Gastroesophageal sphincter (tissue), 4 donors: ENCODE results near the gene C18orf32. TPM values are rescaled to one million over a fixed set of nuclear protein-coding genes. Genes with fewer than 3 reads are reported as not detected.
"Not testable (repeated sequence)": the region's sequence is repeated elsewhere in the genome, so short reads cannot be mapped to it uniquely, and the experiment has no call there.

Experiments
- ATAC-seq: fragments of 150-250 bp; one replicate; pipeline ENCODE4 v1.9.1; 2016; ENCODE audit warnings: mild to moderate bottlenecking, moderate library complexity
- H3K27ac ChIP-seq, 4 donors: fragments of 200-600 bp; sonication (generic) in 3 of 4; 1 replicate in 3 of 4; 2 replicates in 1 of 4; pipeline ENCODE4 v1.5.1; 2016 to 2019
- H3K27me3 ChIP-seq: fragments of 200-600 bp; sonication (generic); one replicate; pipeline ENCODE4 v1.5.1; 2019
- H3K36me3 ChIP-seq, 2 donors: fragments of 200-600 bp; sonication (generic); one replicate each; pipeline ENCODE4 v1.5.1; 2019; ENCODE audit warnings: control low read depth in 1 of 2
- H3K4me1 ChIP-seq, 3 donors: fragments of 200-600 bp; sonication (generic); 1 replicate in 2 of 3; 2 replicates in 1 of 3; pipeline ENCODE4 v1.5.1; 2016 to 2019; ENCODE audit warnings: control low read depth in 2 of 3
- H3K4me3 ChIP-seq, 2 donors: fragments of 200-600 bp; sonication (generic); one replicate each; pipeline ENCODE4 v1.5.1; 2019; ENCODE audit warnings: mild to moderate bottlenecking in 1 of 2, moderate library complexity in 1 of 2
- H3K9me3 ChIP-seq, 3 donors: fragments of 200-600 bp; sonication (generic); one replicate each; pipeline ENCODE4 v1.5.1; 2017 to 2019; ENCODE audit warnings: control low read depth in 2 of 3
- EP300 ChIP-seq: sonication (generic); formaldehyde crosslinking; IDR thresholded peaks from one replicate; pipeline ENCODE4 v1.6.1; 2017; ENCODE audit warnings: antibody characterized with exemption, mild to moderate bottlenecking
- POLR2A ChIP-seq, 2 donors: fragments of 450-650 bp; IDR thresholded peaks; one replicate each; pipeline ENCODE4 v1.6.1; 2017; ENCODE audit warnings: antibody characterized with exemption in 2 of 2, mild to moderate bottlenecking in 2 of 2, moderate library complexity in 1 of 2
- POLR2AphosphoS5 ChIP-seq: sonication (generic); formaldehyde crosslinking; IDR thresholded peaks from one replicate; pipeline ENCODE4 v1.6.1; 2017; ENCODE audit warnings: antibody characterized with exemption
- WGBS, 2 donors: methylation state at CpG; one replicate each; pipeline ENCODE4 v1.1.5; 2018; ENCODE audit warnings: low coverage in 1 of 2; 5-methylcytosine and 5-hydroxymethylcytosine counted together
- total RNA-seq, 4 donors: library from RNA; depleted of rRNA; stranded (reverse); fragments of >200 nt; gene quantifications; one replicate each; pipeline ENCODE4 v1.1.0, GENCODE V29; 2016
- TF ChIP-seq, protein P1 (sequence below), 4 experiments: fragments of 200-600 bp in 2 of 4; fragments of 450-650 bp in 2 of 4; sonication (generic) in 1 of 4; IDR thresholded peaks; one replicate each; pipeline ENCODE4 v1.5.1; 2017 to 2019; ENCODE audit warnings: antibody characterized with exemption in 4 of 4, mild to moderate bottlenecking in 2 of 4, moderate library complexity in 2 of 4

Gene C18orf32
- total RNA-seq, 4 donors from 2014 or later, result 38.9 to 64.0 (median 48.2) TPM

DNA sequence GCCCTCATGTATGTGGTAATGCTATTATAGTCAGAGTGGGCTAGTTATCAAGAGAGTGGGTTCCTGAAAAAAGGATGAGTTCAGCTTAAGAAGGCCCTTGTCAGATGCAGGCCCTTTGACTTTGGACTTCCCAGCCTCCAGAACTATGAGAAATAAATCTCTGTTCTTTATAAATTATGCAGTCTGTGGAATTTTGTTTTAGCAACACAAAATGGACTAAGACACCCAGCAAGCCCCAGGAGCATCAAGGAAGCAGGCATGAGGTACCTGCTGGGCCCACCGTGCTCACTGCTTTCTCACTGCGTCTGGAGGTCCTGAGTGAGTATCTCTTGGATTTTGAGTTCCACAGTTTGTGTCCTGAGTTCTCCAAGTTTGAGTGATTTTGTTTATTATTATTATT, 38.9 kb upstream of the C18orf32 start:
- no peaks in the 10 kb centered on the region for H3K4me1 ChIP-seq
- H3K4me3 ChIP-seq, result no peak overlapping the region
- H3K36me3 ChIP-seq, result no peaks in the 10 kb centered on the region
- H3K27ac ChIP-seq, result no peak overlapping the region
- TF ChIP-seq, protein P1, sequence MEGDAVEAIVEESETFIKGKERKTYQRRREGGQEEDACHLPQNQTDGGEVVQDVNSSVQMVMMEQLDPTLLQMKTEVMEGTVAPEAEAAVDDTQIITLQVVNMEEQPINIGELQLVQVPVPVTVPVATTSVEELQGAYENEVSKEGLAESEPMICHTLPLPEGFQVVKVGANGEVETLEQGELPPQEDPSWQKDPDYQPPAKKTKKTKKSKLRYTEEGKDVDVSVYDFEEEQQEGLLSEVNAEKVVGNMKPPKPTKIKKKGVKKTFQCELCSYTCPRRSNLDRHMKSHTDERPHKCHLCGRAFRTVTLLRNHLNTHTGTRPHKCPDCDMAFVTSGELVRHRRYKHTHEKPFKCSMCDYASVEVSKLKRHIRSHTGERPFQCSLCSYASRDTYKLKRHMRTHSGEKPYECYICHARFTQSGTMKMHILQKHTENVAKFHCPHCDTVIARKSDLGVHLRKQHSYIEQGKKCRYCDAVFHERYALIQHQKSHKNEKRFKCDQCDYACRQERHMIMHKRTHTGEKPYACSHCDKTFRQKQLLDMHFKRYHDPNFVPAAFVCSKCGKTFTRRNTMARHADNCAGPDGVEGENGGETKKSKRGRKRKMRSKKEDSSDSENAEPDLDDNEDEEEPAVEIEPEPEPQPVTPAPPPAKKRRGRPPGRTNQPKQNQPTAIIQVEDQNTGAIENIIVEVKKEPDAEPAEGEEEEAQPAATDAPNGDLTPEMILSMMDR (IDR thresholded peaks at IDR 0.05), result no peak
- TF ChIP-seq EP300 (no peak), POLR2AphosphoS5 (no peak), POLR2A (IDR thresholded peaks at IDR 0.05) (no peak)
- 94 to 100% methylated on average over 2 of the region's 2 CpGs for WGBS, 2 donors
- H3K27me3 ChIP-seq, result no peaks in the 10 kb centered on the region
- no peaks in the 10 kb centered on the region for H3K9me3 ChIP-seq
- ATAC-seq, result no peak

DNA sequence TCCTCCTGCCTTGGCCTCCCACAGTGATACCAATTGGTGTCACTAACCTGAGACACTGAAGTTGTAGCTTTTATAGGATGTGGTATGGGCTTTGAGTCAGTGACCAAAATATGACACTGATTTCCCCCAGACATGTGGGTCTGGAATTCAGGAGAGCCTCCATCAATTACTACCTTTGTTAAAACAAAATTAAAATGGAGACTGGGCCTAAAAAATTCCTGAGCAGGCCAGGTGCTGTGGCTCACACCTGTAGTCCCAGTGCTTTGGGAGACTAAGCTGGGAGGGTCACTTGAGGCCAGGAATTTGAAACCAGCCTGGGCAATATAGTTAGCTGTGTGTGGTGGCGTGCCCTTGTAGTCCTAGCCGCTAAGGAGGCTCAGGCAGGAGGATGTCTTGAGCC, 37.9 kb upstream of the C18orf32 start:
- Histone ChIP-seq H3K9me3 (no peaks in the 10 kb centered on the region), H3K27me3 (no peaks in the 10 kb centered on the region), H3K4me1 (no peaks in the 10 kb centered on the region), H3K4me3 (no peak overlapping the region), H3K27ac (no peak overlapping the region), H3K36me3 (no peaks in the 10 kb centered on the region)
- WGBS, 2 donors, result 81 to 100% methylated on average over 1 to 2 of the region's 2 CpGs
- ATAC-seq, result no peak
- TF ChIP-seq EP300, result no peak
- TF ChIP-seq, protein P1 (IDR thresholded peaks at IDR 0.05), result no peak
- no peak for TF ChIP-seq POLR2A (IDR thresholded peaks at IDR 0.05)
- TF ChIP-seq POLR2AphosphoS5, result no peak

DNA sequence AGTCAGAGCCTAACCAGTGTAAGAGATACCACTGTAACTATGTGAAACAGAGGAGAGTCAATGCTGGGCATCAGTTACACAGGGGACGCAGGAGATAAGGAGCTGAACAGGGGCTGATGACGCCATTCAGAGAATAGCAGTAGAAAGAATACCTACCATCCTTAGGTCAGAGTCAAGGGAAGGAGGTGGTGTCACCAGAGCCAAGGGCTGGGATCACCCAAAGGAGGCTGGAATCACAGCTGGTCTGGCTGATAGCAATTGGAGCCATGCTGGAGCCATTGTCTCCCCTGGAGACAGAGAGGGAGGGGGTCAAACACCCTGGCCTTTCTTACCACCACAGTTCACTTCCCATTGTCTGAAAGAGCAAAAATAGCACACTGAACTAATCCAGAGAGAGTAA, 37.3 kb upstream of the C18orf32 start:
- no peaks in the 10 kb centered on the region for H3K36me3 ChIP-seq
- H3K4me1 ChIP-seq, result no peaks in the 10 kb centered on the region
- H3K27me3 ChIP-seq, result no peaks in the 10 kb centered on the region
- no peak for ATAC-seq
- no peaks in the 10 kb centered on the region for H3K9me3 ChIP-seq
- no peak overlapping the region for H3K27ac ChIP-seq
- 90 to 100% methylated on average over 2 of the region's 2 CpGs for WGBS, 2 donors
- no peak overlapping the region for H3K4me3 ChIP-seq
- TF ChIP-seq, protein P1 (IDR thresholded peaks at IDR 0.05), result no peak
- TF ChIP-seq POLR2A (IDR thresholded peaks at IDR 0.05), result no peak
- no peak for TF ChIP-seq POLR2AphosphoS5
- no peak for TF ChIP-seq EP300

GRCh38 chr18:49523580-49524093, 36.6 kb upstream of the C18orf32 start:
- H3K27ac ChIP-seq, H3K27me3 ChIP-seq, H3K36me3 ChIP-seq, H3K9me3 ChIP-seq, H3K4me3 ChIP-seq, ATAC-seq, H3K4me1 ChIP-seq: not testable (repeated sequence)
- 94 to 95% methylated on average over 7 of the region's 7 CpGs for WGBS, 2 donors

DNA sequence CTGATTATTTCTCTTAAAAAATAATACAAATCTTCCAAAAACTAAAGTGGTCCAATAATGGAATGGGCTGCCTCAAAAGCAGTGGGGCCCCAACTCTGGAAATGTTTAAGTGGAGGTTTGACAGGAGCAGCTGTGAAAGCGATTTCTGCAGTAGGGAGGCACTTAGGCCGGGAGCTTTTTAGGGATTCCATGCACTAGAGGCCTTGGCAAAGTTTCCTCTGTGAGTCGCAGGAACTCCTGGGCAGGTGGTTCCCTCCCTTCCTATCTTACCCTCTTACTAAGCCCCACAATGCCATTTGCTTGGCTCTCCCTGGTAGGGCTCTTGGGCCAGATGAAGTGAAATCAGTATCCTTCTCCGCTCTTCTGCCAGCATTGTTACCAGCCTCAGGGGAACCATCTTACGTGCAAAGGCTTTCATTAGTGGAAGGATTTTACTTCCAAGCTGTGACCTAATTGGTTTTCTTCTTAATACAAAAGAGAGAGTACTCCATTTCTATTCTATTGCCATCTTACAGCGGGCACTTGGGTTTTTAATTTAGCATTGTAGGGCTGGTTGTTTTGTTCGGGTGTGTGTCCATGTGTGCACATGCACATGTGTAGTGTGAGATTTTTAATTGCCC, 34.3 kb upstream of the C18orf32 start:
- TF ChIP-seq POLR2AphosphoS5 (no peak), EP300 (no peak), POLR2A (IDR thresholded peaks at IDR 0.05) (no peak)
- TF ChIP-seq, protein P1 (IDR thresholded peaks at IDR 0.05), result no peak
- no peaks in the 10 kb centered on the region for H3K27me3 ChIP-seq
- 74 to 79% methylated on average over 7 of the region's 7 CpGs for WGBS, 2 donors
- H3K27ac ChIP-seq, result no peak overlapping the region
- no peaks in the 10 kb centered on the region for H3K36me3 ChIP-seq
- ATAC-seq, result no peak
- no peaks in the 10 kb centered on the region for H3K4me1 ChIP-seq
- no peaks in the 10 kb centered on the region for H3K9me3 ChIP-seq
- H3K4me3 ChIP-seq, result no peak overlapping the region
